ENCODE measurements around the gene GSTT2. TPM values are rescaled to one million over a fixed set of nuclear protein-coding genes. Genes with fewer than 3 reads are reported as not detected.
A peak's percentile ranks its signal among the peaks of the same experiment; 100 is the strongest.
"Not testable (repeated sequence)": the region's sequence is repeated elsewhere in the genome, so short reads cannot be mapped to it uniquely, and the experiment has no call there.

The GSTT2 gene
- total RNA-seq, 1 donor = not detected

DNA sequence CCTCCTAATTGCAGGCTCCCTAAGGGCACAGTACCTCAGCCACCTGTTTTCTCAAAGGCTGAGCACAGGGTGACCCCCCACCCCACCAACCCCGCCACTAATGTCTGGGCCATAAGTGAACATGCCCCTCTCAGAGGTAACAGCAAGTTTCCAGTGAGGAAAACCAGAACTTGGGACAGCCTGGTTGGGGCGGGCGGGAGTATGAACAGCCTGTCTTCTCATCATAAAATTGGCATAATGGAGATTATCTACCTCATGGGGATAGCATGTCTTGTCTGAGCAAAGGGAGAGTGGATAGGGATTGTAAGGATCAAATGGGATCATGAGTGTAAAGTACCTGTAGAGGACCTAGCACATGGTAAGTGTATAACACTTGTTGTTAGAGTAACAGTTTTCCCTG is 8.0 kb upstream of the GSTT2 start:
- DNase-seq (ENCODE audit: low read depth in 2 of 3, low spot score in 2 of 3) = not testable (repeated sequence)

DNA sequence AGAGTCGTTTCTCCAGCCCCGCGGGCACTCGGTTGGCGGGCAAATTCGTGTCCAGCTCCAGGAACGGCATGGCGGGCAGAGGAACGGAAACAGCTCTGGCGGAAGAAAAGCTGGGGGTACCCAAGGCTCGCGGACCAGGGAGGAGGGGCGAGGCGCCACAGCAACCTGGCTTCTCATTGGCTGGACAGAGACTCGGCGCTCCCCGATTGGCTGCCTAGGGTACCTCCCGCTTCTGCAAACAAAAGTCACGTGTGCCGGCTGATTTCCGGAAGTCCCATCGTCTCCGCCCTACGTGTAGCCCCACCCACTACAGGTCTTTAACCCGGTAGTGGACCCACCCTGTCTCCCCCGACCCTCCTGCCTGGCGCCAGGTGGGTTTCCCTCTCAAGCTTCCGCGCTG is 5.6 kb upstream of the GSTT2 start, which contains the start of gene DDT:
Gene DDT (minus strand): TSS at position 97 of the 400 bp plus-strand sequence. CDS start 27 bp downstream, at position 70.
- not testable (repeated sequence) for DNase-seq (ENCODE audit: low read depth in 2 of 3, low spot score in 2 of 3)

DNA sequence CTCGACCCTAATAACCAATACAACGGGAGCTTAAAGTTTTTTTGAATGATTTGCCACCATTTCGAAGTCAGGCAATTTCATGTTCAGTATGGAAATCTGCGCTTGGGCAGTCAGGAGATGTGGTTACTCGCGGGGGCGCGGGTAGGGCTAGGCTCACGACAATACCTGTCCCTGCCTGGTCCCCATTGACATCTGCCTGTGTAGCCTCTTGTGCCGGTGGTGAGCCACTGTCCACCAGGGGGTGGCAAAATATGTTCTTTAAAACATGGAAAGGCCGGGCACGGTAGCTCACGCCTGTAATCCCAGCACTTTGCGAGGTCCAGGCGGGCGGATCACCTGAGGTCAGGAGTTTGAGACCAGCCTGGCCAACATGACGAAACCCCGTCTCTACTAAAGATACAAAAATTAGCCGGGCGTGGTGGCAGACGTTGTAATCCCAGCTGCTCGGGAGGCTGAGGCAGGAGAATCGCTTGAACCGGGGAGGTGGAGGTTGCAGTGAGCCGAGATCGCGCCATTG is 5.0 kb upstream of the GSTT2 start:
- not testable (repeated sequence) for DNase-seq (ENCODE audit: low read depth in 2 of 3, low spot score in 2 of 3)

DNA sequence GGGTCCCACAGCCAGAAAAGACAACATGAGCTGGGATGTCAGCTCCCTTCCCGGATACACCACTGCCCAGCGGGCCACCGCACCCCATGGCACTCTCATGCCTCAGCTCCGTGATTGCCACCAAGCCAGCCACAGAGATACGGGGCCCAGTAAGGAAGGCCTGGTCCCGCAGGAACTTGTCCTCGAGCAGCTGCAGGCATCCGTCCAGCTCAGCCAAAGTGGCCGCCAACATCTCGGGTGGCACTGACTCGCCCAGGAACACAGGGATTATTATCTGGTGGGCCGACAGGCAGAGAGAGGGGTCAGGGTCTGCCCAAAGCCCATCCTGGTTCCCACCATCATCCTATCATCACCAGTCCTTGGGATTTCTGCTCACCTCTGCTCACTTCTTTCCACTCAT is 2.6 kb upstream of the GSTT2 start:
- DNase-seq (ENCODE audit: low read depth in 2 of 3, low spot score in 2 of 3) = not testable (repeated sequence)

DNA sequence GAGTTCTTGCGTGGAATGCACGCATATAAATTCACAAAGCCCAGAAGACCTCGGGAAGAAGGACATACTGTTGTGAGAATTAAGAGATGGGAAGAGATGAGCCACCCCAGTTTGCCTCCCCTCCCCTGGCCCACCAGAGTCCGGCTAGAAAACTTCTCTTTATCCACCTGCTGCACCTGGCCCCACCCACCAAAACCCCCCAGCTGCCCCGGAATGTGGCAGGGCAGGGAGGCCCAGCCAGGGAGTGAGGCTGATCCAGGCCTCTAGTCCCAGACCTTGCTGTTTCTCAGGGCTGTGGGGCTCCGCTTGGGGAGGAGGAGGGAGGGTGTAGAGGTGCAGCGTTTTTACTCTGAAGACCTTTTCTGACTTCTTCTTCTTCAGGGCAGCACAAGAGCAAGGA is 633 bp downstream of the GSTT2 start:
- DNase-seq (ENCODE audit: low read depth in 2 of 3, low spot score in 2 of 3) = not testable (repeated sequence)

DNA sequence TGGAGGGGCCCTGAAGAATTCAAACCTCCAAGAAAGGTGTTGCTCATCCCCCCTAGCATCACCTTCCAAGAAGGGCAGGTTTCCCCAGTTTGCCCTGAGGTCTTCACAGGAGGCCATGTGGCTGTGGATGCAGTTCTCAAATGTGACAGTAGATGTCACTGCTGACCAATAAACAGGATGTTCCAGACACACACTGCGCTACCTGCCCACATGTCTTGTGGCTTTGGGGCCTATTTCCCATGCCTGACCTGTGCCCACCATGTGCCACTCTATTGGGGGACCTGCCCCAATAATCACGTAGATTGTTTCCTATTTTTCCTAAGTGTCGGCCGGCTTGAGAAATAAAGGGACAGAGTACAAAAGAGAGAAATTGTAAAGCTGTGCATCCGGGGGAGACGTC is 4.5 kb downstream of the GSTT2 start:
- peak in 1 of 3 donors; percentile 76 for DNase-seq (ENCODE audit: low read depth in 2 of 3, low spot score in 2 of 3)

DNA sequence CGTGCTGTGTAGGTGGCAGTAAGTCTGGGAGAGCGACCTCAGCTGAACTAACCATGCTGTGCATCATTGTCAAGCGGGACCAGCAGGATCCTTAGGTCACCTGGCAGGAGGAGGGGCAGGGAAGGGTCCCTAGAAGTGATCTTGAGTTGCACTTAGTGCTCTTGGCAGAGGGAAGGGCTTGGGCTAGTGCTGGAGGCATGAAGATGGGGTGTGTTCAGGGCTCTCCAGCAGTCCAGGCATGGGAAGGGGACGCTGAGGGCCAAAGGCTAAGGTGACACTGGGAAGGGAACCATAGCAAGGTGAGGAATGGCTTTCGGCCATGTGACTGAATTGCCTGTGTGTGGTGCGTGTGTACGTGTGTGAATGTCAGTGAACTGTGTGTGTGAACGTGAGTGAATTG is 6.2 kb downstream of the GSTT2 start:
- not testable (repeated sequence) for DNase-seq (ENCODE audit: low read depth in 2 of 3, low spot score in 2 of 3)

DNA sequence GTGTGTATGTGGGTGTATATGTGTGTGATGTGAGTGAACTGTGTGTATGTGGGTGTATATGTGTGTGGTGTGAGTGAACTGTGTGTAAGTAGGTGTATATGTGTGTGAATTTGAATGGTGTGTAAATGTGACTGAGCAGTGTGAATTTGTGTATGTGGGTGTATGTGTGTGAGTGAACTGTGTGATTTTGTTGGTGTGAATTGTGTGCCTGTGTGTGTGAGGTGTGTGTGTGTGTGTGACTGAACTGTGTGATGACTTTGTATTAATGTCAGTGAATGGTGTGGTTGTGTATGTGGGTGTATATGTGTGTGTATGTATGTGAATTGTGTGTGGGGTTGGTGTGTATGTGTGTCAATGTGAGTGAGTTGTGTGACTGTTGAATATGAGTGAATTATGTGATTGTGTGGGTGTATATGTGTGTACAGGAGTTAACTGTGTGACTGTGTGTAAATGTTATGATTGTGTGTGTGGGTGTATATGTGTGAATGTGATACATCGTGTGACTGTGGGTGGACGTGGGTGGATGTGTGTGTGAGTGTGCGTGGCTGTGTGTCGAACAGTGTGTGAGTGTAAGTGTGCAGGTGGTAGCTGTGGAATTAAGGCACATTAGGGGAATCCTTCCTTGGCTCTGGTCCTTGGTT is 6.7 kb downstream of the GSTT2 start:
- not testable (repeated sequence) for DNase-seq (ENCODE audit: low read depth in 2 of 3, low spot score in 2 of 3)

DNA sequence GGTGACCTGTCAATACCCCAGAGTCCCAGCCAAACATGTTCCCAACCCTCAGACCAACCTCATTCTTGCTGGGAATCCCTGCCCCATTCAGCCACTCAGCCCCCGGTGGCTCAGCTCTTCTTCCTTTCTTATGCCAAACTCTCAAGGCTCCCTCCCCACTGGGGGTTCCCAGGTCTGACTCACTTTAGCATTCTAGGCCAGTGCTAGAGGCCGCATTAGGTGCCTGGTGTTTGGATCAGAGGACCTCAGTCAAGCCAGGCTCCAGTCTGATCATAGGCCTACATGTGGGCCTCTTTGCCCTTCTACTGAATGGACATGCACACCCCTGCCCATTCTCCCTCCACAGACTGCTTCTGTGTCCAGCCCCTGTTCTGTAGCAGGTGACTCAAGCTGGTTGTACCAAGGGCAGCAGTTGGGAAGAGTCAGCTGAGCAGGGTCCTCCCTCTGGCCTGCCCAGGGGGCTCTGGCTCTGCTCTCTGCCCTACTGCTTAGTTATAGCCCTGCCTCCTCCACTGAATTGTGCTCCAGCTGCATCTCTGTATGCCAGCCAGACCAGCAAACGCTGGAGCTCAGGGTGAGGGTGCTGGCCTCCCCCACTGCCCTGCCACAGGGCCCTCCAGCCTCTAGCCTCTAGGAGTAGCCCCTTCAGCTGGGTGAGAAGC is 9.8 kb downstream of the GSTT2 start:
- not testable (repeated sequence) for DNase-seq (ENCODE audit: low read depth in 2 of 3, low spot score in 2 of 3)

DNA sequence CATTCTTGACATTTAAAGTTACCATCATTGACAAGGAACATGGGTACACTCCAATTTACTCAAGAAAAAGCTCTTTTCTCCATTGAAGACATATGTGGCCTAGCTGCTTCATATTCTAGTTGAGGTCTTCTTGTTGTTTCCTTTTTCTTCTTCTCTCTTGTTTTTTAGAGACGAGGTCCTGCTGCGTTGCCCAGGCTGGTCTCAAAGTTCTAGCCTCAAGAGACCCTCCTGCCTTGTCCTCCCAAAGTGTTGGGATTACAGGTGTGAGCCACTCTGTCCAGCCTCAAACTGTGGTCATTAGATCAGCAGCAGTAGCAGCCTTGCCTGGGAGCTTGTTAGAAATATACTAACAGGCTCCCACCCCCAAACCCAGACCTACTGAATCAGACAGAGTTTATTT is 13.1 kb downstream of the GSTT2 start:
- not testable (repeated sequence) for DNase-seq (ENCODE audit: low read depth in 2 of 3, low spot score in 2 of 3)

DNA sequence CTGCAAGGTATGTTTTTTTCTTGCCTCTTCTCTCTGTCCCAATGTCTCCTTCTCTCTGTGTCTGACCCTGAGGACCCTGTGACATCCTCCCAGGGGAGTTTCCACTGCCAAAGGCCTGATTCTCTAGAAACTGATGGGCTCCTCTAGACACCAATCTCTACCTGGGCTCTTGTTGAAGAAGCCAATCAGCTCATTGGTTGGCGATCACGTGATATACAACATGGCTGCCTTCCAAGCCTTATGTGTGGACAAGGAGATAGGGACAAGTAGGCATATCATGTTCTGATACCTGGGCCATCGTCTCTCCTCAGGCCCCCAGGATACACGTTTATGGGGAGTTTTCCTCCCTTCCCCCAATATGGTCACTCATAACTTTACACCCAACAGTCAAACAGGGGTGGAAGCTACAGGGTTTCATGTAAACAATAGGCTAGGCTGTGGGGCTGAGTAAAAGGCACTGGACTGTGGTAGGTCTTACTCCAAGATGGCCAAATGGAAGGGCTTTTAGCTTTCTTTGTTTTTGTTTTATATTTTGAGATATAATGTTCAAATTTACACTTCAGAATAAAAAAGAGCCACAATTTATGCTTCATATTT is 13.7 kb downstream of the GSTT2 start:
- DNase-seq (ENCODE audit: low read depth in 2 of 3, low spot score in 2 of 3) = not testable (repeated sequence)

DNA sequence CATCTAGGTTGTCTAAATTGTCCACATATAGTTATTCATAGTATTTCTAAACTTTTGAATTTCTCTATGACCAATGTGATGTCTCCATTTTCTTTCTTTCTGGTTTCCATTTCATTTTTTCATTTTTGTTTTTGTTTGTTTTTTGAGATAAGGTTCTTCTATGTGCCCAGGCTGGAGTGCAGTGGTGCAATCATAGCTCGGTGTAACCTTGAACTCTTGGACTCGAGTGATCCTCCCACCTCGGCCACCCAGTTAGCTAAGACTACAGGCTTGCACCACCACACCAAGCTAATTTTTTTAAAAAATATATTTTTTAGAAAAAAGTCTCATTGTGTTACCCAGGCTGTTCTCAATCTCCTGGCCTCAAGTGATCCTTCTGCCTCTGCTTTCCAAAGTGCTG is 17.2 kb downstream of the GSTT2 start:
- DNase-seq (ENCODE audit: low read depth in 2 of 3, low spot score in 2 of 3) = no peak

DNA sequence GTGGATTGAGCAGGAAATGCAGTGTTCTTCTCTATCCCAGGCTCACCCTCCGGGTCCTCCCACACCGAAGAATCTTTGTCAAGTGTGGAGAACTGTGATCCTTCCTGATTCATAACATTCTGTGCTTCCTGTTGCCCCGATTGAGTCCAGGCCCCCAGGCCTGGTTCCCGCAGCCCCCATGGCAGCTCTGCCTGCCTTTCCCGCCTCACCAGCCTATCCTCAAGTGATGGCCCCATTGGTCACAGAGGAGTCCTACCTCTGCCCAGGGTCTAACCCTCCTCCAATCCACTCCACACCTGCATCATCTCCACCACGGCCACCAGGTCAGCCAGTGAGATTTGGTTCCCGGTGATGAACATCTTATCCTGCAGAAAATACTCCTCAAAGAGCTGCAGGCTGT is 19.8 kb downstream of the GSTT2 start:
- DNase-seq (ENCODE audit: low read depth in 2 of 3, low spot score in 2 of 3) = not testable (repeated sequence)

DNA sequence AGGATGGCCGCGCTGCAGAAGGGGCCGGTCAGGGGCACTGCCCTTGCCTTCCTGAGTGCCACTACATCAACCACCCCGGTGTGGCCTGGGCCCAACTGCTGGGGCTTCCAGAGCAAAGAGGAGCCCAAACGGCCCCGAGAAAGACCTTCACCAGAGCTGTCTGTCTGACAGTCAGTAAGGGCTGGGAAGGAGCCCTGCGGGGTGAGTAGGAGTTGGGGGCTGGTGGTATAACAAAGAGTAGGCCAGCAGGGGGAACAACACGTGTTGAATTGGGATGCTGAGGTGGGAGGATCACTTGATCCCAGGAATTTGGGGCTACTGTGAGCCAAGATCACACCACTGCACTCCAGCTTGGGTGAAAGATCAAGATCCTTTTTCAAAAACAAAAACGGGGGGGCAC is 21.4 kb downstream of the GSTT2 start:
- DNase-seq (ENCODE audit: low read depth in 2 of 3, low spot score in 2 of 3) = no peak

DNA sequence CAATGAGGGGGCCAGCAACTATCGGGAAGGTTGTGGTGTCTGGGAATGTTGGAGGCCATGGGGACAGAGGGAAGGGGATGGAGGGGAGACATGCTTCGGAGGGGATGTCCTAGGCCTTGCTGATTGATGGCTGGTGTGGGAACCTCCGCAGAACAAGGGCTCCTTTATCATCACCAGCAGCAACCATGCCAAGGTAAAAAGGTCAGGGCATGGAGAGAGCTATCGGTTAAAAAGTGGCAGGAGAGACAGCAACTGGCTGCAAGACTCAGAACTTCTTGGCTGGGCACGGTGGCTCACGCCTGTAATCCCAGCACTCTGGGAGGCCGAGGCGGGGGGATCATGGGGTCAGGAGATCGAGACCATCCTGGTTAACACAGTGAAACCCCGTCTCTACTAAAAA is 22.3 kb downstream of the GSTT2 start:
- no peak for DNase-seq (ENCODE audit: low read depth in 2 of 3, low spot score in 2 of 3)

DNA sequence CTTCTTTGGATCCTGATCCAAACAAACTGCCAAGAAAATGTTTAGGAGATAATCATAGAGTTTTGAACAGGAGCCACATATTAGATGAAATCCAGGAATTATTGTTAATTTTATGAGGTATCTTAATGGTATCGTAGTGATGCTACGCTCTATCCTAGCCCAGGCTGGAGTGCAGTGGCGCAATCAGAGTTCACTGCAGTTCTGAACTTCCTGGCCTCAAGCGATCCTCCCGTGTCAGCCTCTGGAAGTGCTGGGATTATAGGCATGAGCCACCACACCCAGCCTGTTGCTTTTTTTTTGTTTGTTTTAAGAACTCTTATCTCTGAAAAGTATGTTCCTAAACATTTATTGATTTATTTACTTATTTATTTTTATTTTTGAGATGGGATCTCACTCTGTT is 22.9 kb downstream of the GSTT2 start:
- DNase-seq (ENCODE audit: low read depth in 2 of 3, low spot score in 2 of 3) = no peak

DNA sequence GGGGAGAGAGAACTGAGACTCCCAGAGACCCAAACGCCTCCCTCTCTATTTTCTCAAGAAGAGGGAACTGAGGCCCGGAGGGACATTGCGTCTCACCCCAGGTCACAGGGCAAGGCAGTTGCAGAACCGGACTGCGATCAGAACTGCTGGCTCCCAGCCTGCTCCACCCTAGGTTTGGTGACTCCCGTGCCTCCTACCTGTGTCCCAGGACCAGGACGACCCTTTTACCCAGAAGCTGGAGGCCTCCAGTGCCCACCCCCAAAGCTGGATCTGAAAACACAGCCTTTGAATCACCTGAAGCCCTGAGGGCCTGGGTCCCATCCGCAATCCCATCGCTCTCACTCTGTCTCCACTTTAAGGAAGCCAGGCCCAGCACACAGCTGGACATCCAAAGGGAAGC is 24.0 kb downstream of the GSTT2 start:
- DNase-seq (ENCODE audit: low read depth in 2 of 3, low spot score in 2 of 3) = no peak

DNA sequence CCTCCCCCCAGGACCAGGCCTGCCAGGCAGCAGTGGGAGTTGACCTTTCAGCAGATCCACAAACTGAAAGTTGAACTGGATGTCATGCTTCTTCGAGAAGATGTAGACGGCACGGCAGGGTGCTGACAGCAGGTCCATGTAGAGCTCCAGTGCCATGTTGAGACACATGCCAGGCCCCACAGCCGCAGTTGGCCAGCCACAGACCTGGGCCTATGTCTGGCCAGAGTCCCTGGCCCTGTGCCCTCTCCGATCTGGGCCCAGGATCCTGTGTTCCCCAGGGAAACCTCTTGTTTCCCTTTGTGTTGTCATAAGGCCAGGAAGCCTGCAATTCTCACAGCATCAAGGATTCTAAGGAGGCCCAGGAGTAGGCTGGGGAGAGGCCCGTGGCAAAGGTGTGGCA is 25.3 kb downstream of the GSTT2 start, which contains the start of gene GSTT4:
Gene GSTT4 (minus strand): TSS at position 253 of the 400 bp plus-strand sequence. CDS start 97 bp downstream, at position 156.
- no peak for DNase-seq (ENCODE audit: low read depth in 2 of 3, low spot score in 2 of 3)

DNA sequence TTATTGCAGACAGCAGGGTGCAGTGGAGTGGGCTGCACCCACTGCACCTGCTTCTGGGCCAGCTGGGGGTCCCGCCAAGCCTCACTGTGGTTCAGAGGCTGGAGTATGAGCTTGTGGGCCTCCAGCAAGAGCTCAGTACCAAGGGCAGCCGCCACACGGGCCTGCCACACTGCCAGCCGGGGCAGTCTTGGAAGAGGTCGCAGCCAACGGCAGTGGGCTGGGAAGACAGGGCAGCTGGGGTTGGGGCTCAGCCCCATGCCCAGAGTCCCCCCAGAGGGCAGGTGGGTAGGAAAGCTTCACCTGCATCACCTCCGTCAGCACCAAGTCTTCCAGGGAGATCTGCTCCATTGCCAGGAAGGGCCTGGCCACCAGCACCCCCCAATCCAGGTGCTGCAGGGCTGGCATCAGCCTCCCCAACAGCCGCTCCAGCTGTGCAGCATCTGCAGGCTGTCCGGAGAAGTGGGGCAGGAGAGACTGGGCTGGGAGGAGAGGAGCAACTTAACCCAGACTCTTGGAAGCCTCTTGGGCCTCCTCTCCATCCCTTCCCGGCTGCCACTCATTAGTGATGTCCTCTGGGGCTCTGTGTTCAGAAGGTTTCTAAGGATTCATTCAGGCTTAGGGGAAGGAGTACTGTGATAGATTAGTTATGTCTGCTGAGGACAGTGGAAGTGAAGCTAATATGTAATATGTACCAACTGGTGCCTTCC is 26.4 kb downstream of the GSTT2 start:
- DNase-seq (ENCODE audit: low read depth in 2 of 3, low spot score in 2 of 3) = no peak

DNA sequence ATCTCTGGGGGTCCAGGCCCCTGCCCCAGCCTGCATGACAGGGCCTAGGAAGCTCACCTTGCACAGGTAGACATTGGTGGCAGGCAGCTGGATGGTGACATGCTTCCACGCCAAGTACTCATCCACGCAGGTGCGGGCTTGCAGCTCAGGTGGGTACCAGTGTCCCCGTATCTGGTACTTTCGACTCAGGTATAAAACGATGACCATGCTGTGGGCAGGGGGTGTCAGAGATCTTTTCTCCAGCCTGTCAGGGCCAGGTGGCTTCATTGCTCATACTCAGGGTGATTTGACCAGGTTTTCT is 26.9 kb downstream of the GSTT2 start:
- no peak for DNase-seq (ENCODE audit: low read depth in 2 of 3, low spot score in 2 of 3)

Data from hematopoietic multipotent progenitor cell (in vitro differentiated cells).